Thyroid gland (tissue), 4 donors: ENCODE measurements around the gene KRTAP10-4. TPM values are rescaled to one million over a fixed set of nuclear protein-coding genes. Genes with fewer than 3 reads are reported as not detected.

ENCODE experiments used
- DNase-seq, 2 donors: peaks; one replicate each; pipeline ENCODE4 v3.0.0-alpha.2; 2019
- H3K27ac ChIP-seq, 3 donors: fragments of 200-600 bp; sonication (generic); 1 replicate in 2 of 3; 2 replicates in 1 of 3; pipeline ENCODE4 v1.5.1; 2016 to 2019; ENCODE audit warnings: mild to moderate bottlenecking in 1 of 3, moderate library complexity in 1 of 3
- H3K27me3 ChIP-seq: fragments of 200-600 bp; sonication (generic); one replicate; pipeline ENCODE4 v1.5.1; 2019
- H3K36me3 ChIP-seq, 2 donors: fragments of 200-600 bp; sonication (generic); one replicate each; pipeline ENCODE4 v1.5.1; 2016 to 2019
- H3K4me1 ChIP-seq, 2 donors: fragments of 200-600 bp; sonication (generic); one replicate each; pipeline ENCODE4 v1.5.1; 2017 to 2019
- H3K4me3 ChIP-seq, 3 donors: fragments of 200-600 bp; sonication (generic); replicated peaks in 1 of 3; 1 replicate in 2 of 3; 2 replicates in 1 of 3; pipeline ENCODE4 v1.5.1; 2016; ENCODE audit warnings: mild to moderate bottlenecking in 1 of 3
- H3K9me3 ChIP-seq: fragments of 200-600 bp; sonication (generic); one replicate; pipeline ENCODE4 v1.5.1; 2017
- POLR2A ChIP-seq, 2 donors: fragments of 450-650 bp; IDR thresholded peaks; one replicate each; pipeline ENCODE4 v1.6.1; 2017; ENCODE audit warnings: antibody characterized with exemption in 2 of 2, mild to moderate bottlenecking in 2 of 2, moderate library complexity in 1 of 2
- WGBS, 2 donors: methylation state at CpG; one replicate each; pipeline ENCODE4 v1.1.5; 2017; 5-methylcytosine and 5-hydroxymethylcytosine counted together
- intact Hi-C: fragments of 100-400 bp; cut with DNase I; formaldehyde crosslinking; loops from one replicate; pipeline ENCODE4 v1.15.1; 2023
- total RNA-seq, 4 donors: library from RNA; depleted of rRNA; stranded (reverse); fragments of >200 nt; gene quantifications; one replicate each; pipeline ENCODE4 v1.2.3, GENCODE V29; 2016
- TF ChIP-seq, protein P1 (sequence below), 6 experiments: fragments of 200-600 bp in 3 of 6; fragments of 450-650 bp in 3 of 6; sonication (generic) in 3 of 6; IDR thresholded peaks; one replicate each; pipeline ENCODE4 v1.5.1; 2016 to 2019; ENCODE audit warnings: antibody characterized with exemption in 6 of 6, mild to moderate bottlenecking in 2 of 6, inconsistent platforms in 1 of 6, moderate library complexity in 1 of 6

The KRTAP10-4 gene
- total RNA-seq, 4 donors from 2014 or later = not detected

DNA sequence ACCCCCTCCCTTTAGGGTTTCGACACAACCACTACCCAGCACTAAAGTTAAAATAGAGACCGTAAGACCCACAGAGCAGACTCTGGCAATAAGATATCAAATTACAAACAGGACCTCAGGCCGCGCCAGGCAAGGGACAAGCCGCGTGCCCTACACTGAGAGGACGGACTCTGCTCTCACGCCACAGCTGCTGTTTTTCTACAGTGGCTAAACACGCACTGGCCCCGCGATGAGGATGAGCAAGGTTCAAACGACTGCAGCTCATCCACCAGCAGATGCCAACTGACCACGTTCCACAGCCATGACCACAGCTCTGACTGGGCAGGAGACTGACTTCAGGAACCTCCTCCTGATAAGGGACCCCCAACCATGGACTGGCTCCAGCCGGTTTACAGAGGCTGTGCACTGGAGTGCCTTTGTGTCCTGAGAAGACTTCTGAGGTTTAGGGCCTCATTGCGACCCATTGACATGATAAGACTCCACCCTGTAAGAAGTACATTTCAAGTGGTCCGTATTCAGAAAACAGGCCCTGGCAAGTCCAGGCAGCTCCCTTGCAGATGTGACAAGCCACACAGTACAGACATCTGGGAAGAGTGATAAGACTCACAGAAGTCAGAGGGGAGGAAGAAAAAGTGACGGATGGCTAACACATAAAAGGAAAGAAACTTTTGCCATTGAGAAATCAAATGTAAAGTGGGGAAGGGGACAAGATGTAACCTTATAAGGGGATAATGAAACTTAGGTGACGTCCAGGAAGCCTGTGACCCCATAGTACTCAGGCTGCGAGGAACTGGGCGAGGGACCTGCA, 20.3 kb downstream of the KRTAP10-4 start:
- Histone ChIP-seq H3K36me3 (no peaks in the 10 kb centered on the region), H3K27me3 (no peaks in the 10 kb centered on the region), H3K4me1 (no peaks in the 10 kb centered on the region), H3K27ac (no peak overlapping the region), H3K4me3 (no peak overlapping the region), H3K9me3 (no peaks in the 10 kb centered on the region)
- WGBS, 2 donors = 58 to 79% methylated on average over 9 to 14 of the region's 20 CpGs
- no peak for TF ChIP-seq POLR2A (IDR thresholded peaks at IDR 0.05)
- TF ChIP-seq, protein P1, sequence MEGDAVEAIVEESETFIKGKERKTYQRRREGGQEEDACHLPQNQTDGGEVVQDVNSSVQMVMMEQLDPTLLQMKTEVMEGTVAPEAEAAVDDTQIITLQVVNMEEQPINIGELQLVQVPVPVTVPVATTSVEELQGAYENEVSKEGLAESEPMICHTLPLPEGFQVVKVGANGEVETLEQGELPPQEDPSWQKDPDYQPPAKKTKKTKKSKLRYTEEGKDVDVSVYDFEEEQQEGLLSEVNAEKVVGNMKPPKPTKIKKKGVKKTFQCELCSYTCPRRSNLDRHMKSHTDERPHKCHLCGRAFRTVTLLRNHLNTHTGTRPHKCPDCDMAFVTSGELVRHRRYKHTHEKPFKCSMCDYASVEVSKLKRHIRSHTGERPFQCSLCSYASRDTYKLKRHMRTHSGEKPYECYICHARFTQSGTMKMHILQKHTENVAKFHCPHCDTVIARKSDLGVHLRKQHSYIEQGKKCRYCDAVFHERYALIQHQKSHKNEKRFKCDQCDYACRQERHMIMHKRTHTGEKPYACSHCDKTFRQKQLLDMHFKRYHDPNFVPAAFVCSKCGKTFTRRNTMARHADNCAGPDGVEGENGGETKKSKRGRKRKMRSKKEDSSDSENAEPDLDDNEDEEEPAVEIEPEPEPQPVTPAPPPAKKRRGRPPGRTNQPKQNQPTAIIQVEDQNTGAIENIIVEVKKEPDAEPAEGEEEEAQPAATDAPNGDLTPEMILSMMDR (IDR thresholded peaks at IDR 0.05) = no peak
- intact Hi-C loops = no loop called here
- DNase-seq = no peak

DNA sequence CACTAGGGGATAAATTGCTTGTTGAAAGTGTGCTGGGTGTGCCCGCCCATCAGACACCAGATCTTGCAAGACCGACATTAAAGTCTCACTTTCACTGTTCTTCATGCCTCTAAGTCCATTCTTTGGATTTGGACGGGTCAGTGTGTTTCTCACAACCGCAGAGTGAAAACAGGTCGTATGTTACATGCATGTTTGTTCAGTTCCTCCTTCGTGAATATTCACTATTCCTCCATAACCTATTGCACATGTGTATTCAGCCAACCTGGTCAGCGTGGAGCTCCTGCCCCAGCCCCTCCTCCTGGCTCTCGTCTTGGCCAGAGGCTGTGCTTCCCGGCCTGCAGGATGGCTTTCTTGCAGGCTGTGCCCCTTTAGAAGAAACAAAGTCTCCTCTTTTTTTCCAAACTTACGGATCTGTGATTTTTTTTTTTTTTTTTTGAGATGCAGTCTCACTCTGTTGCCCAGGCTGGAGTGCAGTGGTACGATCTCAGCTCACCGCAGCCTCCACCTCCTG, 20.9 kb downstream of the KRTAP10-4 start:
- intact Hi-C loops = no loop called here
- no peaks in the 10 kb centered on the region for H3K9me3 ChIP-seq
- no peak for TF ChIP-seq POLR2A (IDR thresholded peaks at IDR 0.05)
- no peak for DNase-seq
- no peaks in the 10 kb centered on the region for H3K27me3 ChIP-seq
- no peak overlapping the region for H3K4me3 ChIP-seq
- no peak overlapping the region for H3K27ac ChIP-seq
- no peaks in the 10 kb centered on the region for H3K4me1 ChIP-seq
- no peaks in the 10 kb centered on the region for H3K36me3 ChIP-seq
- WGBS, 2 donors = 83 to 87% methylated on average over 12 of the region's 12 CpGs

DNA sequence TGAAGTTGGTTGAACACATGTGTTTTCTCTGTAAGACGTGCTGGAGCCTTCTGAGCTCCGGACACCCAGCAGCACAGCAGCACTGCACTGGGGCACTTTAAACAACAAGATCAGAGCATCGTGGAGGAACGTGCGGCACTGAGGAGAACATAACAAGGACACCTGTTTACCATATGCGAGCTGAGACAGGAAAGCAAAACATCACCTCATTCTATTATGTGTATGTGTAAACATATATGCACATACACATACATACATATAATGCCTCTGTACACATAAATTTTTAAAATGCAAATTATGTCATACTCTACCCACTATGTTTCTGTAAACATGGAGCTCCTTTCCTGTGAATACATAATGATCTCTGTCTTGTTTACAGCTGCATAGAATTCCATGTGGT, 22.0 kb downstream of the KRTAP10-4 start:
- no peaks in the 10 kb centered on the region for H3K9me3 ChIP-seq
- DNase-seq = no peak
- TF ChIP-seq POLR2A (IDR thresholded peaks at IDR 0.05) = no peak
- intact Hi-C loops = no loop called here
- no peak overlapping the region for H3K27ac ChIP-seq
- H3K36me3 ChIP-seq = no peaks in the 10 kb centered on the region
- no peaks in the 10 kb centered on the region for H3K4me1 ChIP-seq
- H3K4me3 ChIP-seq = no peak overlapping the region
- H3K27me3 ChIP-seq = no peaks in the 10 kb centered on the region
- 82 to 84% methylated on average over 6 of the region's 6 CpGs for WGBS, 2 donors

DNA sequence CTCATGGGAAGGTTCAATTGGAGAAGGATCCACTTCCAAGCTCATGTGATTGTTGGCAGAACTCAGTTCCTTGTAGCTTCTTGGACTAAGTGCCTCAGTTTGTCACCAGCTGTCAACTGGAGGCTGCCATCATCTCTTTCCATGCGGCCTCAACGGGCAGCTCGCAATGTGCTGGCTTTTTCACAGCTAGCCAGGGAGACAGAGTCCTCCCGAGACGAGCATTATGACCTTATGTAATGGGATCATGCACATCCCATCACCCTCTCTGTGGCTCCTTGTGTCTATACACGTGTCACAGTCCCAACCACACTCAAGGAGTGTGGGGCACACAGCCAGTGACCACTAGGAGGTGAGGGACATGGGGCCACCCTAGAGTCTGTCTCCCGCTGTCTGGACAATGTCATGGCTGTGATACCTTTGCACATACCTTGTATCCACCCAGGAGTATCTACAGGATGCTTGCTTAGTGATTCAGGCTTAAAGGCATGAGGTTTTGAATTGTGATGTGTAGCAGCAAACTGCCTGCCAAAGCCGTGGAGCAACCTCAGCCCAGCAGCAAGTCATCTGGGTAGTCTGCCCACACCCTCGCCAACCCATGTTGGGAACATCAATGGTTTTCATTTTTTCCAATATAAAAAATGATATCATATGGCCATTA, 22.7 kb downstream of the KRTAP10-4 start:
- WGBS, 2 donors = 68 to 80% methylated on average over 9 of the region's 9 CpGs
- Histone ChIP-seq H3K4me1 (no peaks in the 10 kb centered on the region), H3K27ac (no peak overlapping the region), H3K27me3 (no peaks in the 10 kb centered on the region), H3K36me3 (no peaks in the 10 kb centered on the region), H3K9me3 (no peaks in the 10 kb centered on the region), H3K4me3 (no peak overlapping the region)
- intact Hi-C loops = no loop called here
- no peak for DNase-seq
- TF ChIP-seq, protein P1 (IDR thresholded peaks at IDR 0.05) = no peak
- no peak for TF ChIP-seq POLR2A (IDR thresholded peaks at IDR 0.05)

DNA sequence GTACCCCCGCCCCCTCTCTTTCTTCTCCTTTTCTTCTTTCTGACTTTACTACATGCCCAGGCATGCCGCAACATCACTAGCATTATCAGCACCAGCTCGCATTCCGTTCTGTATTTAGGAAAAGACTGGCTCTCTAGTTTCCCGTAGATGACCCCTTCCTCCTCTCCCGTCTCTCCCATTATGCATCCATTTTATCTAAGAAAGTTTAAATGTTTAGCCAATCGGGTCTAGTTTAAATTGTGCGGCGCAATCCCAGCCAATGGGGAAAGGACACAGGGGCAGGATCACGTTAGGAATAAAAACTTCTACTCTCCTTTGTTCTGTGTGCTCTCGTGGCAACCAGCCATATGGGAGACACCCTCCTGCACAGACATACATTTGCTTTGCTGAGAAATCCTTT, 24.5 kb downstream of the KRTAP10-4 start:
- WGBS, 2 donors = 85% methylated on average over 11 of the region's 11 CpGs
- no peaks in the 10 kb centered on the region for H3K4me1 ChIP-seq
- no peaks in the 10 kb centered on the region for H3K9me3 ChIP-seq

More for the DNA sequence above, 24.5 kb downstream of the KRTAP10-4 start:
- no peak overlapping the region for H3K27ac ChIP-seq
- no peak overlapping the region for H3K4me3 ChIP-seq
- H3K36me3 ChIP-seq = no peaks in the 10 kb centered on the region
- TF ChIP-seq, protein P1 (IDR thresholded peaks at IDR 0.05) = no peak
- no peak for TF ChIP-seq POLR2A (IDR thresholded peaks at IDR 0.05)
- no peaks in the 10 kb centered on the region for H3K27me3 ChIP-seq
- no peak for DNase-seq
- intact Hi-C loops = no loop called here
